Airway epithelial cell (primary cell): ENCODE data around the gene ALDH3A2. TPM values are rescaled to one million over a fixed set of nuclear protein-coding genes. Genes with fewer than 3 reads are reported as not detected.

Experiments
- total RNA-seq: library from RNA; depleted of rRNA; stranded (reverse); fragments of >200 nt; gene quantifications from 2 replicates; pipeline ENCODE4 v1.2.3, GENCODE V29; 2015

Gene ALDH3A2
- total RNA-seq: 111 and 218 TPM in 2 replicates

DNA sequence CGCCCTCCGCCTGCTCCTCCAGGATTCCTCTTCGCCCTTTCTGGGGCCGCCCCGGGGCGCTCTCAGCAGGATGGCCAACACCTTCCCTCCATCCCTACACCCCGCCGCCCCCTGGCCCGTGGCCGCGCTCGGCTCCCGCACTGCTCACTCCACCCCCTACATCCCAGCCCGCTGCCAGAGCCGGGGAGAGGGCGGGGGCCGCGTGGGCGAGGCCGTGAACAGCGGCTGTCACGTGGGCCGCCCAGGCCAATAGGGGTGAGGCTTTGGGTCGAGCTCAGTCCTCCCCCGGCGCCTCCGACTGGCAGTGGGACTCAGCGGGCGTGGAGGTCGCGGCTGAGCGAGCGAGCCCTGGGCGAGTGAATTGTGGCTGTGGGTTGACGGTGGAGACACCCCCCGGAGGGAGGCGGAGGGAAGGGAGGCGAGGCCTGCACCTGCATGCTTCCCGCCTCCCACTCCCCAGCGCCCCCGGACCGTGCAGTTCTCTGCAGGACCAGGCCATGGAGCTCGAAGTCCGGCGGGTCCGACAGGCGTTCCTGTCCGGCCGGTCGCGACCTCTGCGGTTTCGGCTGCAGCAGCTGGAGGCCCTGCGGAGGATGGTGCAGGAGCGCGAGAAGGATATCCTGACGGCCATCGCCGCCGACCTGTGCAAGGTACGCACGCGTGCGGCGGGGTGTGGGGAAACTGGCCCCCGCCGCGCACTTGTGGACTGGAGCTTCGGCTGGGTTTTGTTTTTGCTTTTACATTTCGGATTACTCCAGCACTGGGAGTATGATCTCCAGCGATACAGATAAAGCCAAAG, at the start of gene ALDH3A2:
Gene ALDH3A2, plus strand, starts transcription at position 277 of the 799 bp plus-strand sequence. Its CDS starts 221 bp downstream, at position 498.

DNA sequence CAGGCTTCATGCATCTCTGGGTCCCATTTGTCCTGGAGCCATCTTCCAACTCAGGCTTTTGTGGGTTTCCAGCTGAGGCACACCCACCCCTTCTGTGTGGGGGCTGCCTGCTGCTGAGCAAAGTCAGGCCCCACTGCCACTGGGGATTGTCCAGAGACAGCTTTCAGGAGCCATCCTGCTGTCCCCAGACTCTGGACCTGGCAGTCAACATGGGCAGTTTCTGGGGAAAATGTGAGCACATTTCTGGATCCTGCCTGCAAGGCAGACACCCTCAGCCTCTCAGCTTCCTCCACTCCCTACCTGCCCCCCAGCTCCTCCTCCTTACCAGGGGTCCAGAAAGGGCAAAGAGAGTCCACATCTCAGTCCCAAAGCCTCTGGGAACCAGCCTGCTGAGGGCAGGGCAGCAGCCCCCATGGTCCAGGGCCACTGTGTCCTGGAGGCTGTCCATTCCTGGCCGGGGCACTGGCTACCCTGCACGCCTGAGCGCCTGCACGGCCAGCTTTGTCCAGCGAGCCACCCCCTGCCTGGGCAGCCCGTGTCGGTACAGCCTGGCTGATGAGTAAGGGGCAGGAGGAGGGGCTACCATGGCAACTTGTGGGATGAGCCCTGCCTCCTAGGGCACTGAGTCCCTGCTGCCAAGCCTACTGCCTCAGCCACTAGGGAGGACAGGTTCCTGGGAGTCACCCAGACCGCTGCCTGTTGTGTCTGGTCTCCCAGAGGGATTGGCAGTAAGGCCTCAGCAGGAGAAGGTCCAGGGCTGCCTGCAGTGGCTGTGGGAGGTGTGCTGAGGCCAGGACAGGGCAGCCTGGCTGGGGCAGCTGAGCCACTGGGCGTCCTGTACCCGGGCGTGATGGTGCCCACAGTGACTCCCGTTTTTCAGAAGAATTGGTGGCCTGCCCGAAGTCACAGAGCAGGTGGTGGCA, 67.8 kb downstream of the ALDH3A2 start, which contains the start of gene SLC47A2:
Gene SLC47A2, minus strand, starts transcription at position 477 of the 923 bp plus-strand sequence. Its CDS starts 29 bp downstream, at position 448.

Other genes starting within 250 kb of the ALDH3A2 start
- gene RNF112, start 237.5 kb upstream of the ALDH3A2 start, total RNA-seq: not detected in 2 replicates
- 0.99 and 2.9 TPM in 2 replicates for gene SLC47A1, start 114.9 kb upstream of the ALDH3A2 start, total RNA-seq
- gene SLC47A2, start 67.8 kb downstream of the ALDH3A2 start, total RNA-seq: 0.63 and 2.6 TPM in 2 replicates
- gene ALDH3A1, start 99.5 kb downstream of the ALDH3A2 start, total RNA-seq: 42.2 and 62.1 TPM in 2 replicates
- 4.2 and 8.3 TPM in 2 replicates for gene ULK2, start 219.2 kb downstream of the ALDH3A2 start, total RNA-seq